ENCODE data around the gene CABP5.

CABP5 gene

DNA sequence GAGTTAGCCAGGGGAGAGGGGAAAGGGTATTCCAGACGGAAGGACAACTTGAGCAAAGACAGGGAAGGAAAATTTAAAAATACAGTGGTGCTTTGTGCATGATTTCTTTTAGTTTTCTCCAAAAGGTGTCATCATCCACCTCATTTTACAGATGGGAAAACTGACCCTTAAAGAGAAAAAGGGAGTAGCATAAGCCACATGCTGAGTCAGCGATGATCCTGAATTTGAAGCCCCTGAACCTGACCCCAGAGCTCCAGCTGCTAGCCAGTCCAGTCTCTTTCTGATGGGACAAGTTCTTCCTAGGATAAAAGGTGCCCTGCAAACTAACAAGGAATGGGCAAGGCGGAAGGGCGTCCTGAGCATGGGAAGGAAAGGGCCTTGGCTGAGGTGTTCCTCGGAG lies 10.3 kb downstream of the CABP5 start:
- DNase-seq (ENCODE audit: low read depth in 1 of 2, low spot score in 1 of 2), result no peak

DNA sequence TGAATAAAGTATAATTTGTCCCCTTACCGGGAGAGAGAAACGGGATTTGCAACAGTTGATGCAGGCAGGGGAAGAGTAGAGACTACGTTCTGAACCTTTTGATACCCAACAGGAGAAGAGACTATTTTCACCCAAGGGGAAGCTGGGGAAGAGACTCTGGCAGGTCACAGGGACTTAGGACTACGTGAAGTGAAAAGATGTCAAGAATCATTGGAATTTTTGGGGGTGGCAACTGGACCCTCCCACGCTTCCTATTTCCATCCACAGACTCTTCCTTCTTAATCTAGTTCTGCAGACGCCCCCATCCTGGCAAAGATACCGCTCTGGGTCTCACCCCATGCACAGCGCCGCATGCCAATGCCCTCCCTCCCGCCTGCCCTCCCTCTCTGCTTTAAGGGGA lies 13.8 kb downstream of the CABP5 start:
- no peak for DNase-seq (ENCODE audit: low read depth in 1 of 2, low spot score in 1 of 2)

DNA sequence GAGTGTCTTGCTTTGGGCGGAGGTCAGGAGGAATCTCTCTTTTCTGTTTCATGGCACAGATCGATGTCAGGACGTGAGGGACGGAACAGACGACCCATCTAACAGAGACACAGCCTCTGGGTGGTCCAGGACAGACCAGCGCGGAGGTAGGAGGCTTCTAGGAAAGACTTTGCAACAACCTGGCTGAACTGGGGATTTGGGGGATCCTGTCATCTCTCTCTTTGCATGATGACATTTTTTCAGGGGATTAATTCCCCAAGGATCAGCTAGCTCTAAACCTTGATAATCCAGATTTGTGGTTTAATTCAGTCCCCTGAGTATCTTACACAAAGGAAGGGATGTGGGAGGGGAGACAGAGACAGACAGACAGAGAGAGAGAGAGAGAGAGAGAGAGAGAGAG lies 14.4 kb downstream of the CABP5 start:
- no peak for DNase-seq (ENCODE audit: low read depth in 1 of 2, low spot score in 1 of 2)

DNA sequence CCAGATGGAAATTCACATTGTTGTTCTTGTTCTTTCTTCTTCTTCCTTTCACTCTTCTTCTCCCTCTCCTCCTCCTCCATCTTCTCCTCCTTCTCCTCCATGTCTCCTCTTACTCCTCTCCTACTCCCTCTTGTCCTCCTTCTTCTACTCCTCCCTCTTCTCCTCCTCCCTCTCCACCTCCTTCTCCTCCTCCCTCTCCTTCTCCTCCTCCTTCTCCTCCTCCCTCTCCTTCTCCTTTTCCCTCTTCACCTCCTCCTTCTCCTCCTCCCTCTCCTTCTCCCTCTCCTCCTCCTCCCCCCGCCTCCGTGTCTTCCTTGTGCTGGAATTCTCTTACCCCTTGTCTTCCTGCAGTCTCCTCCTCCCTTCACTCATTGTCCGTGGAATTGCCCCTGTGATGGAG lies 18.4 kb downstream of the CABP5 start:
- no peak for DNase-seq (ENCODE audit: low read depth in 1 of 2, low spot score in 1 of 2)

DNA sequence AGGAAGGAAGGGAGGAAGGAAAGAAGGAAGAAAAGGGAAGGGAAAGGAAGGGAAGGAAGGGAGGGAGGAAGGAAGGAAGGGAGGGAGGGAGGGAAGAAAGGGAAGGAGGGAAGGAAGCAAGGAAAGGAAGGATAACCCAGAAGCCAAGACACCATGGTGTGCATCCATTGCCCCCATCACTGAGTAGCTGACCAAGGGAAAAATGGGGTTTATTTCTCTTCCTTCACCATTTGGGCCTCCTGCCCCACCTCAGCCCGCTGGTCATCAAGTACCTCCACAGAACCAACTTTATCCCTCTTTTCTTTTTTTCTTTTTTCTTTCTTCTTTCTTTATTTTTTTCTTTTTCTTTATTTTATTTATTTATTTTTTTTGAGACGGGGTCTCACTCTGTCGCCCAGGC lies 20.4 kb downstream of the CABP5 start:
- no peak for DNase-seq (ENCODE audit: low read depth in 1 of 2, low spot score in 1 of 2)

DNA sequence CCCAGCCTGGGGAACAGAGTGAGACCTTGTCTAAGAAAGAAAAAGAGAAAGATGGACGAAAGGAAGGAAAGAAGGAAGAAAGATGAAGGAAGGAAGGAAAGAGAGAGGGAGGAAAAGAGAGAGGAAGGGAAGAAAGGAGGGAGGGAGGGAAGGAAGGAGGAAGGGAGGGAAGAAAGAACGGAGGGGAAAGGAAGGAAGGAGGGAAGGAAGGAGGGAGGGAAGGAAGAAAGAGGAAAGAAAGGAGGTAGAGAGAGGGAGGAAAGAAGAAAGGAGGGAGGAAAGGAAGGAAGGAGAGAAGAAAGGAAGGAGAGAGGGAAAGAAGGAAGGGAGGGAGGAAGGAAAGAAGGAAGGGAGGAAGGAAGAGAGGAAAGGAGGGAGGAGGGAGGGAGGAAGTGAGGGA lies 20.9 kb downstream of the CABP5 start:
- no peak for DNase-seq (ENCODE audit: low read depth in 1 of 2, low spot score in 1 of 2)

DNA sequence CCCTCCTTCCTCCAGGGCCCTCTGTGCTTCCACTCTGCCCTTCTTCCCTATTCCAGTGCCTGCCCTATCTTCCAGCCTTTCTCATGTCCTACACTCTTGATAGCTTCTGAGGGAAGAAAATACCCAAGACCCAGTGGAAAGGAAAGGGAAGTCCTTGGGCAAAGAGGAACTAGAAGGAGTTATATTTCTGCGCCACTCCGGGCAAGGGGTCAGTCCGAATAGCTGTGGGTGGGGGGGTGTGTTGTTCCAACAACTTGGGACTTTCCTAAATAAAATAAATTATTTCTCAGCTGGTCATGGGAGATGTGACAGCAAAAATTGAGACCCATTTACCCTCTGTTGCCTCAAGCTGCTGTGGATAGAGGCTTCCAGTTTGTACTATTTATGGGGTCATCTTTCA lies 23.2 kb downstream of the CABP5 start:
- no peak for DNase-seq (ENCODE audit: low read depth in 1 of 2, low spot score in 1 of 2)

DNA sequence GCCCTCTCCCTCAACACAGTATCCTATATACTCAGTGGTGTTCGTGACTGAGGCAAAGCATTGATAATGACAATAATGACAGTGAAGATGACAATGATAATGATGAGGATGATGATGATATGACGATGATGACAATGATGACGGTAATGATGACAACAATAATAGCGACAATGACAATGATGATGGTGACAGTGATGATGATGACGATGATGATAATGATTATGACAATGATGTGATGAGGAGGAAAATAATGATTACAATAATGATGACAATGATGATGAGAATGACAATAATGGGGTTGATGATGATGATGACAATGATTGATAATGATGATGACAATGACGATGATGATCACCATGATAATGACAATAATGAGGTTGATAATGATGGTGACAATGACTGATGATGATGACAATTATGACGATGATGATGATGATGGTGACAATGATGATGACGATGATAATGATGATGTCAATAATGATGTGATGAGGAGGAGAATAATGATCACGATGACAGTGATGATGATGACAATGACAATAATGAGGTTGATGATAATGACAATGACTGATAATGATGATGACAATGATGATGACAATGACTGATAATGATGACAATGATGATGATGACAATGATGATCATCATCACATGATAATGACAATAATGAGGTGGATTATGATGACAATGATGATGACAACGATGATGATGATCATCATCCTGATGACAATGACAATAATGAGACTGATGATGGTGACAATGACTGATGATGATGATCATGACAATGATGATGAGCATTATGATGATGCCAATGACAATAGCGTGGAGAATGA lies 32.7 kb downstream of the CABP5 start:
- no peak for DNase-seq (ENCODE audit: low read depth in 1 of 2, low spot score in 1 of 2)

DNA sequence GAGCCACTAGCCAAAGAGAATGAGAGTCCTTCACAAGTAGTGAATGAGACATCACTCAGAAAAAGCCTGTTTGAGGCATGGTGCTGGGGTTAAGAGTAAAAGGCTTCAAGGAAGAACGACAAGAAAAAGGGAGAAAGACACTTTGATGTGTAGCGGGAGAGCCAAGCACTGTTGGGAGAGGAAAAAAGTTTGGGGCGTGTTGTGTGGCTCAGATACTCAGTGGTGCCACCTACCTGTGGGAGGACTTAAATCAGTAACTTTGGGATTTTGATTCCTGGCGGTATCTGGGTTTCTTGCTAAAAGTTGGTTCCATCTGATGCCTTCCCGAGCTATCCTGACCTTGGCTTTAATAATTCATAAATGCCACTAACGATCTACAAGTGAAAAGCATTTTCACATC lies 37.1 kb downstream of the CABP5 start:
- no peak for DNase-seq (ENCODE audit: low read depth in 1 of 2, low spot score in 1 of 2)

DNA sequence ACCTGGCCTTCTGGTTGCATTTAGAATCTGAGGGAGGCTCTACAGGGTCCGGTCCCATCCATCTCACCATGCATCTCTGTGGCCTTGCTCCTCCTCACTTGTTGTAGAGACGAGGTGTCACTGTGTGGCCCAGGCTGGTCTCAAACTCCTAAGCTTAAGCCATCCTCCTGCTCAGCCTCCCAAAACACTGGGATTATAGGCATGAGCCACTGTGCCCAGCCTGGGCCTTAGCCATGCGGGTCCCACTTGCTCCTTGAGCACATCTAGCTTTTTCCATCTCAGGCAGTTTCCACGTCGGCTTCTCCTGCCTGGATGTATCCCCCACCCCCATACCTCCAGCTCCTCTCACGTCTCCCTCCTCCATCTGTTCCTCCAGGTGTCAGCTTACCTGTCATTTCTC lies 39.6 kb downstream of the CABP5 start:
- no peak for DNase-seq (ENCODE audit: low read depth in 1 of 2, low spot score in 1 of 2)

DNA sequence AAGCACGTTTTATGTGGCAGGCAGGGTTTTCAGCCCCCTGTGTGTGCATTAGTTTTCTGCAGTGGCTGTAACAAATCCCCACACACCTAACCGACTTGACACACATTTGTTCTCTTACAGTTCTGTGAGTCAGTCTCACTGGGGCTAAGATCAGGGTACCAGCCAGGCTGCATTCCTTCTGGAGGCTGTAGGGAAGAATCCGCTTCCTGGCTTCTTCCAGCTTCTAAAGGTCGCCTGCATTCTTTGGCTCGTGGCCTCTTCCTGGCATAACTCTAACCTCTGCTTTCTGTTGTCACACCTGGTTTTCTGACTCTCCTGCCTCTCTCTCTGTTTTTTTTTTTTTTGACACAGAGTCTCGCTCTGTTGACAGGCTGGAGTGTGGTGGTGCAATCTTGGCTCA lies 43.0 kb downstream of the CABP5 start:
- no peak for DNase-seq (ENCODE audit: low read depth in 1 of 2, low spot score in 1 of 2)

DNA sequence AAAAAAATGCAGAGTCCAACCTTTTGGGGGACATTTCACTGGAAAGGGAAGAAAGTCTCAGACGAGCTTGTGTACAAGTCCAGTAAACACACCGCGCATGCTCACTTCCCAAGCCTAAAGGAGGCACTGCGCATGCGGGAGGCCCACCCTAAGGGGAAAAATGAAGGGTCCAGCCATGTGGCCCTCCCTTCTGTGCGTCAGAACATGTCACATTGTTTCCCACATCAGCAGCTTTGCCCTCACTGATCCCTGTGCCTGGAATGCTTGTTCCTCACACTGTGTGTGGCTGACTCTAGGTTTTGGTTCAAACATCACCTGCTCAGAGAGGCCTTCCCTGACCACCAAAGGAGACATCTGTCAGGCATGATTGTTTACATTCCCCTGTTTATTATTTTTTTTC lies 45.1 kb downstream of the CABP5 start:
- DNase-seq (ENCODE audit: low read depth in 1 of 2, low spot score in 1 of 2), result no peak

DNA sequence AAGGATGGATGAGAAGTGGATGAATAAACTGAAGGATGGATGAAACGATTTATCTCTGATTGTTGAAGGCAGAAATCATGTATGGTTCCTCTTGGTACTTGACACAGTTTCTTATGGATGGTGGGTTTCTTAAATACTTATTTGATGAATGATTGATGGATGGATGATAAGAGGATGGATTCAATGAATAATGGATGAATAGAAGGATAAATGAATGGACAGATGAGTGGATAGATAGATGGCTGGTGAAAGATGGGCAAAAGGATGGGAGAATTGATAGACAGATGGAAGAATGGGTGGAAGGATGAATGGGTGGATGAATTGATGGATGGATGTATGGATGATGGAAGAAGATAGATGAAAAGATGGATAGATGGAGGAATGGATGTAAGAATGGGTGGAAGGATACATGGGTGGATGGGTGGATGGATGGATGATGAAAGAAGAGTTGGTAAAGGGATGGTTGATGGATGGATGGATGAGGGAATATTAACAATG lies 47.6 kb downstream of the CABP5 start:
- DNase-seq (ENCODE audit: low read depth in 1 of 2, low spot score in 1 of 2), result no peak

DNA sequence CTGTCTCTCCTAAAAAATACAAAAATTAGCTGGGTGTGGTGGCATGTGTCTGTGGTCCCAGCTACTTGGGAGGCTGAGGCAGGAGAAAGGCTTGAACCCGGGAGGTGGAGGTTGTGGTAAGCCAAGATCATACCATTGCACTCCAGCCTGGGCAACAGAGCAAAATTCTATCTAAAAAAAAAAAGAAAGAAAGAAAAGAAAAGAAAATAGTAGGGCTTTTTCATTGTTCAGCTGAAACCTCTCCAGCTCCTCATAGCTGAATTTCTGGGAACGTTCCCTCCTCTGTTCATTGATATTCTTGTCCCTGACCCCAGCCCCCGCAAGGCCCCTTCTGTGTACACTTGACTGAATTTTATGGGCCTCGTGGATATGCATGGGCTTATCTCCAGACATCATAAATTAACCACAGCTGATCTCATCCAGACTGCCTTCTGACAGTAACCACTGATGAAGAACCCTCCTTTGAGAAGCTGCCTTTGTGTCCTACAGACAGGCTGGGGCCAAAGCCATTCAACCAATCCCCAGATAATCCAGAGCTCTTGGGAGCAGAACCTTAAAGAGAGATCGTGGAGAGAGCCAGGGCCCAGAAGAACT lies 49.6 kb downstream of the CABP5 start, which contains the start of gene ELSPBP1:
Gene ELSPBP1 (plus strand): TSS at position 424 of the 594 bp plus-strand sequence. CDS start 14,036 bp downstream, outside the sequence.
- no peak for DNase-seq (ENCODE audit: low read depth in 1 of 2, low spot score in 1 of 2)

DNA sequence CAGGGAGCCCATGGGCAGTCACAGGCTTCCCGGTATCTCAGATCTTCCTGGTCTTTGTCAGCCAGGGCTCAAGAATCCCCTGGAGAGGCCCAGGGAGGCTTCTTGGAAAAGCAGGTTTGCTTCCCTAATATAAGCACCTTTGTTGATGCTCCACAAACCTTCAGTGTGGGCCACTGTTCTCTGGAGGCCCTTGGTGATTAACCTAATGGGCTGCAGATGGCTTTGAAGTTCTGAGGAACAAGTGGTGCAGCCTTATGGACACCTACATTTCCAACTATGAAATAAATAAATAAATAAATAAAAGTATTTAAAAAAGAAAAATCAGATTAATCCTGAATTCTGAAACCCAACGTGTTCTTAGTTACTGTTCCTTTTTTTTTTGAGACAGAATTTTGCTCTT lies 51.8 kb downstream of the CABP5 start, which contains the start of gene BSPH1:
Gene BSPH1 (minus strand): TSS at position 101 of the 400 bp plus-strand sequence. CDS start 89 bp downstream, at position 12.
- no peak for DNase-seq (ENCODE audit: low read depth in 1 of 2, low spot score in 1 of 2)

DNA sequence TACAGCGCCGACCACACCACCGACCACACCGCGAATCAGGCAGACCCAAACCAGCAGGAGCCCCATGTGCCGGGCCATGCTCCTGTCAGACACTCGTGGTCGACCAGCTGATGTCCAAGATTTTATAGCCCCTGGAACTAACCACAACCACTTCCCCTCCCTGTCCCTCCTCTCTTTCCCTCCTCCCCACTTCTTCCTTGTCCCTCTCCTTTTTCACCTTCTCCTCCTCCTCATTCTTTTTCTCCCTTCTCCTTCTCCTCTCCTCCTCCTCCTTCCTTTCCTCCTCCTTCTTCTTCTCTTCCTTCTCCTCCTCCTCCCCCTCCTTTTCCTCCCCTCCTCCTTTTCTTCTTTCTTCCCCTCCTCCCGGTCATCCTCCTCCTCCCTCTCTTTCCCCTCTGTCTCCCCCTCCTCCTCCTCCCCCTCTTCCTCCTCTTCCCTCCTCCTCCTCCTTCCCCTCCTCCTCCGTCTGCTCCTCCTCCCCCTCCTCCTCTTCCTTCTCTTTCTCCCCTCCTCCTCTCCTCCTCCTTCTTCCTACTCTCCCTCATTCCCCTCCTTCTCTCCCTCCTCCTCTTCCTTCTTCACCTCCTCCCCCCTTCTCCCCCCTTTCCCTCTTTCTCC lies 52.6 kb downstream of the CABP5 start:
- no peak for DNase-seq (ENCODE audit: low read depth in 1 of 2, low spot score in 1 of 2)

Data from stimulated activated CD4-positive, alpha-beta T cell treated with anti-CD3 and anti-CD28 coated beads, Interleukin-15, amount 100 ng/mL, for 1 hour (primary cell).